AML-193 (cell line): ENCODE data around the gene WDR82.

Experiments
- DNase-seq, 2 experiments: peaks; one replicate each; lab custom pipeline; 2025; lab: John Stamatoyannopoulos, UW

WDR82 gene

DNA sequence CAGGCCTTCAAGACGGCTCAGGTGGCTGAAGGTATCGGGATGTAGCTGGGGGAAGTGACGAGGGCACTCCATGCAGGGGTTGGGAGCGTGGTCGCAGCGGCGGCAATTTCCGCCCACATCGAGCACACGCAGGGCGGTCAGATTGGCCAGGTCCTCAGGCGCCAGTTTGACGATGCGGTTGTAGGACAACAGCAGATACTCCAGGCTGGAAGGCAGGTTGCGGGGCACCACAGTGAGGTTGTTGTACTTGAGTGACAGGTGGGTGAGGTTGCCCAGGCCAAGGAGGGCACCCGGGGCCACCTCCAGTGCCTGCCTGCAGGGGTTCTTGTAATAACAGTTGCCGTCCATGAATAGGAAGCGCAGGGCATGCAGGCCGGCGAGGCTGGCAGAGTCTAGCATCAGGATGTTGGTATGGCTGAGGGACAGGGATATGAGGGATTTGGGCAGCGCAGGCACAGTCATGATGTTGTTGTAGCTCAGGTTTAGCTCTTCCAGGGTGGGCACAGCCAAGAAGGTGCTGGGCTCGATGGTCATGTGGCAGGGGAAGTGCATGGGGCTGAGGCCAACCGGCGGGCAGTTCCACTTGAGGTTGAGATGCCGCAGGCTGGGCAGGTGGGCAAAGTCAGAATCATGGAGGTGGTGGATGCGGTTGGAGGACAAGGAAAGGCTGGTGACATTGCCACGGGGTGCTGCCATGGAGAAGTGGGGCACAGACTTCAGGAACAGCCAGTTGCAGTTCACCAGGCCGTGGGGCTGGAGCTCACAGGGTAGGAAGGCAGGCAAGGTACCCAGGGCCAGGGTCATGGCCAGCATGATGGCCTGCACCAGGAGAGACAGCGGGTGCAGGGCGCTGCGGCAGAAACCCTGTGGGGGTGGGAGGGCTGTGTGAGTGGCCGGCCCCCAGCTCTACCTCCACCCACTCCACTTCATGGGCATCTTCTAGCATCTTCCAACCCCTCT is 54.7 kb downstream of the WDR82 start:
- no peak for DNase-seq

DNA sequence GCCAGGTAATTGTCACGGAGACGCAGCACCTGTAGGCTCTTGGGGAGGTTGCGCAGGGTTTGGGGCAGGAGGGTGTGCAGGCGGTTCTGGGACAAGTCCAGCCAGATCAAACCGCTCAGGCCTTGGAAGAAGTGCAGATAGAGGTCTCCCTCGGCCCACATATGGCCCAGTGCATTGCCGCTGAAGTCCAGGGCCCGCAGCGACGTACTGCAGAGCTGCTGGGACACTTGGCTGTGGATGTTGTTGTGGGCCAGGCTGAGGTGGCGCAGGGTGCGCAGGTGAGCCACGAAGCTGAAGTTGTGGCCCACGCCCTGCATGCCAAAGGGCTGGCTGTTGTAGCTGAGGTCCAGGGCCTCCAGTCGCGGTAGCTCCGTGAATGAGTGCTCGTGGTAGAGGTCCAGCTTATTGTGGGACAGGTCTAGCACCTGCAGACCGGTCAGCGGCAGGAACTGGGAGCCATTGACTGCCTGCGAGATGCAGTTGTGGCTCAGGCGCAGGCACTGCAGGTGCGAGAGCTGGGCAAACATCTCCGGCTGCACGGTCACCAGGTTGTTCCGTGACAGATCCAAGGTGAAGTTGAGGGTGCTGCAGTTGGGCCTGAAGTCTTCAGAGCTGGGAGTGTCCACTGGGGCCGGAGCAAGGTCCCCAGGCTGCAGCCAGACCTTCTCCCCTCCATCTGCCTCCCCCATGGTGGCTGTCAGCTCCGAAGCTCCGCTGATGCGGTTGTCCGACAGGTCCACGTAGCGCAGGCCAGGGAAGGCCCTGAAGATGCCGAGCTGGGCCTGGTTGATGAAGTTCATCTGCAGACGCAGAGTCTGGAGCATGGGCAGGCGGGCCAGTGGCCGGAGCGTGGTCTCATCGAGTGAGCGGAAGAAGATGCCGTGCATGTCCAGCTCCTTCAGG is 55.9 kb downstream of the WDR82 start:
- DNase-seq = no peak

DNA sequence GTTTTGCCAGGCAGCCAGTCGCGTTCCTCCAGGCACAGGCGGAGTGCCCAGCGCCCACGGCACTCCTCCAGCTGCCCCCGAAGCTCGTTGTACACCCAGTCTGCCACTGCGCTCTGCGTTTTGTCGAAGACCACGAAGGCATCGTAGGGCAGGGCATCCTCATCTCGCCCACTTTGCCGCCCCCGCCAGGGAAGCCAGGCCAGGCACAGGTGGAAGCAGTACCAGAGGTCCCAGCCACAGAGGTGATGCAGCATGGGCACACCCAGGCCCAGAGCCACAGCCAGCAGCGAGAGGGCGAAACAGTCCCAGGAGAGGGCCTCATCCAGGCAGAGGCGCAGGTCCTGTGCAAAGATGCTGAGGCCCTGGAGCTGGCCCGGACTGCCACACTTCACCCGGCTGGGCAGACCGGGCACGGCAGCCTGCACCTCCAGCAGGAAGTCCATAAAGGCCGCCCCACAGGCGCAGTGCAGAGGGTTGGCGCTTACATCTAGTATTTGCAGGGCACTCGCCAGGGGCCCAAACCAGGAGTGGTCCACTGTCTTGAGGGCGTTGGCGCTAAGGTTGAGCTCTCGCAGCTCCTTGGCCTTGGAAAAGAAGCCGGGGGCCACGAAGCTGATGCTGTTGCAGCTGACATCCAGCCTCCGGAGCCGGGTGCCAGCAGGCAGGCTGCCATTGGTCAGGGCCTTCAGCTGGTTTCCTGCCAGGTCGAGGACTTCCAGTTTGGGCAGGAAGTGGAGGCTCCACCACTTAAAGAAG is 56.7 kb downstream of the WDR82 start:
- no peak for DNase-seq

DNA sequence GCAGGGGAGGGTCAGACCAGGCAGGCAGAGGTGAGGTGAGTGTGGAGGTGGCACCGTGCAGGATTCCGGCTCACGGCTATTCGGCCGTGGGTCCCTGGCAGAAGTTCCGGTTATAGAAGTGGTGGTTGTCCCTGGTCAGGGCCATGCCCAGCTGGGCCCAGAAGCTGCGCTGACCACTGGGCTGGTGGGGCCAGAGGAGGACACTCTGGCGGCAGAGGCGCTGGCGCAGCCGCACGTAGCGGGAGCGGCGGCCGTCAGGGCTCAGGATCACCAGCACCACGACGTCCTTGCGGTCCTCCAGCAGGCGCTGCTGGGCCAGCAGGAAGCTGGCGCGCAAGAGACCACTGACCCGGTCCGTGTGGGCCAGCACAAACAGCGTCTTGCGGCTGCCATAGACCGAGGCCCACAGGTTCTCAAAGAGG is 57.3 kb downstream of the WDR82 start:
- DNase-seq = no peak

DNA sequence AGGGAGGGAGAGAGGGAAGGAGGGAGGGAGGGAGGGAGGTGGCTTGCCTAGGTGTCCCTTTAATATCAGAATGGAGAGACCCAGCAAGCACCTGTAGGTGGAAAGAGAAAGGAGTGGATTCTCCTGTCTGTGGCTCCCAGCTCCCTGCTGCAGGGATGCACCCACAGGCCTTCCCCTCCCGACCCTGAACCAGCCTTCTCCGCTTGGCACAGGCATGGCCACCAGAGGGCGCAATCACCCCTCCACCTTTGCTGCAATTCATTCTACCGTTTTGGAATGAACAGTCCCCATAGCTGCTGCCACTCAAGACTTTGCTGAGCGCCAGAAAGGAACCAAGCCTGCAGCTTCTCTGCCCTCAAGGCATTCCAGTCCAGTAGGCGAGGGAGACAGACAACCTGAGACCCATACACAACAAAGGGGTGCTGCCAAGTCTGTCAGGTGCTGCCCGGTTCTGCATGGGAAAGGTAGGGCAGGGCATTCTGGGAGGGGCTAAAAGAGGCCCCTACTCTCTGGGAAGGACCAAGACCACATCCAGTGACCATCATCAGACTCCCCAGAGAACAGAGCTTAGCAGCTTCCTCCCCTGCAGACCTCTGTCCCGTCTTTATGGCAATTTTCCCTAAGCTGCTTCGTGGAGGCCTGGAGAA is 57.9 kb downstream of the WDR82 start:
- DNase-seq = peak; percentile 87 to 90

DNA sequence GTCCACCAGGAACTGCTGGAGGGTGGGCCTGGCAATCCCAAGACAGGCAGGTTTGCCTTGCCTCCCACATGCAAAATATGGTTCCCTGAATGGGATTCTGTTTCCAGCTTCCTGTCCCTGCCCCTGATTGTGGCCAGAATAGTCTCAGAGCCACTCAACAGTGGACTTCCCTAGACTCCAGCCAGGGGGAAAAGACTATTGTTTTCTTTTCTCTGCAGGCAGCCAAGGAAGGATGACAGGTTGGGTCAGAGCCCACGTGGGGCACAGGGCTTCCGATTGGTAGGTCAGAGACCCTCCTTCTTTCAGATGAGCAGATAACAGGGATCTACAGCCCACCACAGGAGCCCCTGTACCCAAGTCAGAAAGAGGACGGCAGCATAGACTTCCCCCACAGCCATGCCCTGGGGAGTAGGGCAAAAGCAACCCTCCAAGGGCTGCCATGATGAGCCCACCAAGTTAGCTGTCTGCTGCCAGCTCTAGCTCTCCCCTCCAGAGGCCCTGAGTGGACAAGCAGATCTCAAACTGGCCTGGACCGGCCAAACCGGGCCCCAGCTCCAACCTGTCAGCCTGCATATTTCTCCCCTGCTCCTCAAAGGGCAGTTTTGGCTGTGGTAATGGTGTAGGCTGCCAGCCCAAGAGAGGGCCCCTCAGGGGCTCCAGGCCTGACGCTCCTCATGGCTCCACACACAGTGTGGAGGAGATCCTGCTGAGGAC is 59.4 kb downstream of the WDR82 start:
- DNase-seq = no peak

DNA sequence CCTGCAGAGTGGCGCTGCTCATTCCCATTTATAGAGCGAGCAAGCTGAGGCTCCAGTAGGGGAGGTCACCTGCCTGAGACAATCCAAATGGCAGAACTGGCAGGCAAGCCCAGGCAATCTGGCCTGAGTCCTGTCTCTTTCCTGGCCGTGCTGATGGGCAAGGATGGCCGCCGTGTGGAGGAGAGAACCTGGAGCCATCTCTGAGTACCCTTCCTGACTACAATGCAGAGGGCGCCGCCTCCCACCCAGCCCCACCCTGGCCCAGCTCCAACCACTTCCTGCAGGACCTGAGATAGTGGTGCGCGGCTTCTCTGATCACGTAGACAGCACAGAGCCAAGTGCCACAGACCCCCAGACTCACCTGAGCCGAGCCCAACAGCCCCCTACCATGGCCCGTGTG is 60.0 kb downstream of the WDR82 start:
- DNase-seq = no peak

DNA sequence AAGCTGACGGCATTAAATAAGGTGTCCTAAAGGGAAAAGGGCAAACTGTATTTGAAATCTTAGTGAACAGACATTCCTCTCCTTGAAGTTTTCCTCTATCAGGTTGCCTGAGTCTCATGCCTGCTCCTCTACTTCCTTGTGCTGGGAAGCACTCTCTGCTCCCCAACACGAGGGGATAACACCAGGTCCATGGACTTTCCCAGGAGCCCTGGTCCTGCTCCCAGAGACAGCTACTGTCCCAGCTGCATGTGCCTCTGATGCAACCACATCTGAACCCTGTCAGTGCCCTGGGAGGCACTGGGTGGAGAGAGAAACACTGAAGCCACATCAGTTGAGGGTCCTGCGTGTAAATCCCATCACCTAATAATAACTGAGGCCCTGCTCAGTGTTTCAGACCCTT is 60.4 kb downstream of the WDR82 start:
- no peak for DNase-seq

DNA sequence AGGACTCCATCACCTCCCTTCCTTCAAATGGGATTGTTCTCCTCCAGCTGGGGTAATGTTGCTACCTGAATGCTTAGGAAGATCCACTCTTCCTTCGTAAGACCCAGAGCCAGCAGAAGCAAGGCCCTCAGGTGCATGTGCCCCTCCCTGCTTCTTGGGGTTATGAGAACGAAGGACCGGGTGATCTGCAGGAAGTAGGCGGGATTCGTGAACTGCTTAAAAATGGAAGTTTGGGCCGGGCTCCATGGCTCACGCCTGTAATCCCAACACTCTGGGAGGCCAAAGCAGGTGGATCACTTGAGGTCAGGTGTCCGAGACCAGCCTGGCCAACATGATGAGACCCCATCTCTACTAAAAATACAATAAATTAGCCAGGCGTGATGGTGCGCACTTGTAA is 61.0 kb downstream of the WDR82 start:
- no peak for DNase-seq

DNA sequence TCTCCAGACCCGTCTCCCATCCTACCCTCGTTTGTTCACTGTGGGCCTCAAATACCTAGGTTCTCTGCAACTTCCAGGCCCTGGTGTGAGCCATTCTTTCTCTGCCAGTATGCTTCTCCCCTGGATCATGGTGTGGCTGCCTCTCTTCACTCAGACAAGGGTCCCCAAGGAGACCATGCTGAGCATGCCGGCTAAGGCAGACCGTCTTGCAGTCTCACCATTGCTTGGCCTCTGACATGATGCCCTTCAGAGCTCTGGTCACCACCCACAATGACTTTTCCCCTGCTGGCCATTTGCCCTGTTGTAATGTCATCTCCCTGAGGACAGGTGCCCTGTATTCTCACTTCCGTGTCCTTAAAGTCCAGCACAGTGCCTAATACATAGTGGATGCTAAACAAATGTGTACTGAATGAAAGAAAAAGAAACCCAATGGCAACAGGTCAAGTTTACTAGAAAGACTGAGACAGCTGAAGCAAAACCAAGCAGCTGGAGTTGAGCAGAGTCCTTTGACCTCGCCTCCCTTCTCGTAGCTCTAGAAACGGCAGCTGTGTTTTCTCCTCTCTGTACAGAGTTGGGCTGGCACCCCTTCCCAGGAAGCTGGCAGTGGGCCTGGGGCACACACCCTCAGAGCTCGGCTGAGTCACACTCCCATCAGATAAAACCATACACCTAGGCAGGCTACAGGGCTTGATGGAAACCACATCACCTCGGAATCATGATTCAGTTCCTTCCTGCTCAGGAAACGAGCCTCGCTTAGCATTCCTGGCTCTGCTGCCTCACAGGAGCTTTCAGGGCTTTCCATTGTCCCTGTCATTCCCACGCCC is 61.7 kb downstream of the WDR82 start:
- no peak for DNase-seq

DNA sequence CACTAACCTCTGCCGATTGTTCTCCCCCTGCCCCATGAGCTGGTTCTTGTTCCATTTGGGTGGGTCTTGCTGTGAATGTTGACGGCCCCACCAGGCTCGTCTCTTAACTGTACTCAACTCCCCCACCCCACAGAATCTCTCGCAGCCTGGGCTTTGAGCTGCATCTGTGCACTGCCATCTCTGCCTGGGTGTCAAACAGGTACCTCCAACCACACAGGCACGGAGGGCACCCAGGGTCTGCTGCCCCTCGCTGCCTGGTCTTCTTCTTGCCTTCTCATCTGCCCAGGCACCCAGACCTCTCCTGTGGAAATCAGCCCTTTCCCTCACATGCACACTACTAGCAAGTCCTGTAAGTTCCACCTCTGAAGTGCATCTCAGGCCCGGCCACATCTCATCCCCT is 63.1 kb downstream of the WDR82 start:
- no peak for DNase-seq

DNA sequence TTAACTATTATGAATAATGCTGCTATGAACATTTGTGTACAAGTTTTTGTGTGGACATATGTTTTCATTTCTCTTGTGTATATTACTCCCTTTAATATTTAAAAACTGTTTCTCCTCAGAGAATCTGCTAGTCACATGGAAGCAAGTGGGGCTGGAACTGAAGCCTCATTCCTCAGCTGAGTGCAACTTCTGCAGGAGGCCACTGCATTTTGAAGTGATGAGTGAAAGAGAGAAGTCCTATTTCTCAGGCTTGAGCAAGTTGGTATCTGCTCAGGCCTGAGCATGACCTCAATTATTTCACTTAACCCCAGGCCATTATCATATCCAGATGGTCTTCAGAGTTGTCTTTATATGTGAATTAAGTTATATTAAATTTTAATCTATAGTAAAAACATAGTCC is 64.5 kb downstream of the WDR82 start:
- DNase-seq = no peak

DNA sequence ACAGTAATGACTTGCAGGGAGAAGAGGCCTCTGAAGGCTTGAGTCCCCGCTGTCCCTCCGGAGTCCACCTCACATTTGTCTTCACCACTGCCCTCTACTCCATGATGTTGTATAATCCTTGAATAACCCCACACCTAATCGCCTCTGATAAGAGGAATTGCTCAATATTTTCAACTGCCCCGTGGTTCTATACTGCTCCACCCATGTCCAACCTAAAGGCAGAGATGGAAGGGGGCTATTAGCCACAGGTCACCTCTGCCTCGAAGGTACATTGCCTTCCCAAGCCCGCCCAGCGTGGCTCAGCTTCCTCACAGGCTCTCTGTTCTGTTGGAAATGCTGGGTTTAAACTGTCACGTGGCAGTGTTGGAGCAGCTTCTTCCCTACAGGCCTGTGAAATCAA is 65.4 kb downstream of the WDR82 start:
- DNase-seq = no peak

DNA sequence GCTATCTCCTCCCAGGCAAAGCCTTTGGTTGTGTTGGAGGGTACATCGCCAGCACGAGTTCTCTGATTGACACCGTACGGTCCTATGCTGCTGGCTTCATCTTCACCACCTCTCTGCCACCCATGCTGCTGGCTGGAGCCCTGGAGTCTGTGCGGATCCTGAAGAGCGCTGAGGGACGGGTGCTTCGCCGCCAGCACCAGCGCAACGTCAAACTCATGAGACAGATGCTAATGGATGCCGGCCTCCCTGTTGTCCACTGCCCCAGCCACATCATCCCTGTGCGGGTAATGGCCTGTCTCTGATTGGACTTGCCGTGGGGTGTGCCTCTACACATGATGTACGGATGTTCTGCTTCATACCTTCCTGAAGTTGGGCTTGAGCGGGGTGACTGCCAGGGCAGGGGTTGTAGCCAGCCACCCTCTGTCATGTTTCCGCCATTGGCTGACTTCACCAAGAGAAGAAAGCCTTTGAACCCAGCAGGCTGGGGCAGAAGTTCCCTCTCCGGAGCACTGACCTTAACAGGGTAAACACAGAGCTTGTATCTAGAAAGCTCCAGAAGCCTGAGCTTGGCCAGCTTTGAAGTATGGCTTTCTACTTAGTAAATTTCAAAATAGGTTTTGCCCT is 67.1 kb downstream of the WDR82 start:
- no peak for DNase-seq

DNA sequence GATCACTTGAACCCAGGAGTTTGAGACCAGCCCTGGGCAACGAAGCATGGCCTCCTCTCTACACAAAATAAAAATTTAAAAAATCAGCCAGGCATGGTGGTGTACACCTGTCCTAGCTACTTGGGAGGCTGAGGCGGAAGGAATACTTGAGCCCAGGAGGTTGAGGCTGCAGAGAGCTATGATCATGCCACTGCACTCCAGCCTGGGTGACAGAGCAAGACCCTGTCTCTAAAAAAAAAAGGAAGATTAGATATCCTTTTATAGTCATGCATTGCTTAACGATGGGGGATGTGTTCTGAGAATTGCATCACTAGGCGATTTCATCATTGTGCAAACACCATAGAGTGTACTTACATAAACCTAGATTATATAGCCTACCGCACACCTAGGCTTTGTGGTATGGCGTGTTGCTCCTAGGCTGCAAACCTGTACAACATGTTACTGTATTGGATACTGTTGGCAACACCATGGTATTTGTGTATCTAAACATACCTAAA is 67.9 kb downstream of the WDR82 start:
- DNase-seq = peak; percentile 95 to 96

DNA sequence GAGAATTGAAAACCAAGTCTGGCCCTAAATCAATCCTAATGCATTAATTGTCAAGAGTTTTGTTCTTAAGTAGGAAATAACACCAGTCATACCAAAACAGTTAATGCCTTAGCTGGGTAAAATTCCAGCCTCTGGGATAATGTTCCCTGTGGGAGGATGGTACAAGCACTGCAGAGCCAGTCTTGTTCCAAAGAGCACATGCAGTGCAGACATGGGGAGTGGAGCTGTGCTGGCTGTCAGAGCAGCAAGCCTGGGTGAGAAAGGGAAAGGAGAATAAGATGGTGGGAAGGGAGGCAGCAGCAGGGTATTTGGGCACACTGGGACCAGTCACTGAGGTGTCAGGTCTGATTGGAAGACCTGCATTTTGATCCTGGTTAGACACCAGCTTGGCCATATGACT is 68.4 kb downstream of the WDR82 start:
- DNase-seq = no peak

DNA sequence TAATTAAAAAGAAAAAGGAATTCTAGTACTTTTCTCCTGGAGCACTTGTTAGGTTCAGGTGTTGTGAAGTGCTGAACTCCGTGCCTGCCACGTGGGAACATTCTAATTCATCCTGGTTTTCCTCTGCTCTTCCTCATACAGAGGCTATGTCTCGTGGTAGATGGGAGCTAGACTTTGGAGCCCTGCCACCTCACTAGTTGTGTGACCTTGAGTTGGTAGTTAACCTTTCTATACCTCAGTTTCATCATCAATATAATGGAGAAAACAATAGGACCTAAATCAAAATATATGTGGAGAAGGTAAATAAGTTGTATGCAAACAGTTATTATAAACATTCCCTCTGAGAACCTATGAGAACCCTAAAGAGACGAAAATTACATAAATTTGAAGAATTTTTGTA is 69.9 kb downstream of the WDR82 start:
- DNase-seq = no peak

DNA sequence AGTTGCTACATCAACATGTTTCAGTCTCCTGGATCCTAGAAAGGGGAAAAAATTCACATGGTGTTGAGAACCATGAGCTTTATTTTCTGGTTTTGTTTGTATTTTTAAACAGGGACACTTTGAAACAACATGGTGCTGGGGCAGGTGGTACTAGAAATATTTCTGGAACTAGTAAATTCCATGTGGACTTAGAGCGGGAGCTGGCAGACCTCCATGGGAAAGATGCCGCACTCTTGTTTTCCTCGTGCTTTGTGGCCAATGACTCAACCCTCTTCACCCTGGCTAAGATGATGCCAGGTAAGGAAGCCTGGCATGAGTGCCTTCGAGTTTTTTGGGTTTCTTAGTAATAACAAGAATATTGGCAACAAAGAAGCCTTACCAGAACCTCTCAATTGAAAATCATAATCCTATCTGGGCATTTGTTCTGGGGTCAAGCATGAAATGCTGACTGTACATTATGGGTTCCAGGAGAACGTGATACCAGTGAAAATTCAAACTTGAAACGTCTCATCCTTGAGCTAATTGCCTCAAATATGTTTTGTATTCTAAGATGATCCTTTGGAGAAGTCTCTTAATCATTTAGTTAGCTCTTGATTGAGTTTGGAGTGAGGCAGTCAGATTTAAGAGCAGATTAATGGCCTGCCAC is 72.6 kb downstream of the WDR82 start:
- DNase-seq = no peak
